ENCODE results near the gene EHMT1. TPM values are rescaled to one million over a fixed set of nuclear protein-coding genes. Genes with fewer than 3 reads are reported as not detected.
A peak's percentile ranks its signal among the peaks of the same experiment; 100 is the strongest.

Gene EHMT1
- total RNA-seq, 6 experiments from 2014 or later = 41.0 to 116 (median 46.9) TPM

- peaks cover 4% of the 10 kb centered on the region; the same call in 1 of the 2 replicates for H3K27me3 Mint-ChIP-seq (ENCODE audit: insufficient read depth)
- H3K27ac Mint-ChIP-seq = no peak overlapping the region
- TF ChIP-seq CTCF (IDR thresholded peaks at IDR 0.05) = no peak
- DNase-seq = no peak
- peak overlapping the region; percentile 53 for H3K4me3 Mint-ChIP-seq
- H3K4me1 Mint-ChIP-seq (ENCODE audit: low read depth) = peaks cover 12% of the 10 kb centered on the region
- H3K36me3 Mint-ChIP-seq (ENCODE audit: low read depth) = no peaks in the 10 kb centered on the region
- H3K9me3 Mint-ChIP-seq = no peaks in the 10 kb centered on the region
Observed at GRCh38 chr9:137603879-137604278, 14.9 kb upstream of the EHMT1 start.

DNA sequence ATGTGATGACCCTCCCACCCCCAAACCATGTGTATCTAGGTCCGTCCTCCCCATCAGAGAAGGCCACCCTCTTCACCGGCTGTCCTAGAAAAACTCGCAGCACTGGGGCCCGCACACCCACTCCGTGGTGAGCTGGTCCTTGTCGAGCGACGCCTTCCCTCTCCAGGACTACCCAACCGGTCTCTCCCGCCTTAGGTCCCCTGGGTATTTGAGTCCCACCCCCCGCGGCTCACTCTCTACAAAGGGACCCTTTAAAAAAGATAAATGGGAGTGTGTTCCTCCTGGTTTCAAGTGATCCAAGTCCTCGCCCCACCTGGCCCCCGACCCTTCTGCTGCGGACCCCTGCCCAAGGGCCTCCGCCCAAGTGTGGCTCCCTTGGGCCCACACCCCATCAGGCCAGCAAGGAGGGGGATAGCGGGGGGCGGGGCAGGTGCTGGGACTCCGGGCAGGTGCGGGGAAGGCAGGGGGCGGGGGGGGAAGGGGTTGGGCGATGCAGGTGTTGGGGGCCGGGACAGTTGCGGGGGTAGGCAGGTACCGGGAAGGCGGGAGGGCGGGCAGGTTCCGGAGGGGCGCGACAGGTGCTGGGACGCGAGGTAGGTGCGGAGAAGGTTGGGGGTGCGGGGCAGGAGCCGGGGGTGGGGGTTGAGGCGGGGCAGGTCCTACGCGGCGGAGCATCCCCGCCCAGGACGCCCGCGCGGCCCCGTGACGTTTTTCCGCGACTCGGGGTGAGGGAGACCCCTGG is 14.3 kb upstream of the EHMT1 start:
- Mint-ChIP-seq H3K27me3 (ENCODE audit: insufficient read depth) (peaks cover 4% of the 10 kb centered on the region; the same call in 1 of the 2 replicates), H3K36me3 (ENCODE audit: low read depth) (no peaks in the 10 kb centered on the region), H3K4me3 (peak overlapping the region; percentile 53), H3K4me1 (ENCODE audit: low read depth) (peaks cover 12% of the 10 kb centered on the region), H3K27ac (no peak overlapping the region), H3K9me3 (no peaks in the 10 kb centered on the region)
- DNase-seq = no peak
- no peak for TF ChIP-seq CTCF (IDR thresholded peaks at IDR 0.05)

- no peaks in the 10 kb centered on the region for H3K9me3 Mint-ChIP-seq
- H3K4me3 Mint-ChIP-seq = peak within 1 kb of the TSS; percentile 82
- peaks cover 12% of the 10 kb centered on the region for H3K4me1 Mint-ChIP-seq (ENCODE audit: low read depth)
- H3K27ac Mint-ChIP-seq = no peak within 1 kb of the TSS
- peaks cover 4% of the 10 kb centered on the region; the same call in 1 of the 2 replicates for H3K27me3 Mint-ChIP-seq (ENCODE audit: insufficient read depth)
- no peak for TF ChIP-seq CTCF (IDR thresholded peaks at IDR 0.05)
- no peaks in the 10 kb centered on the region for H3K36me3 Mint-ChIP-seq (ENCODE audit: low read depth)
- DNase-seq = peak; percentile 85
Observed at GRCh38 chr9:137605121-137606004, 13.4 kb upstream of the EHMT1 start, which contains the start of gene ARRDC1. Gene ARRDC1 (plus strand): TSS chr9:137605686. CDS start chr9:137605718, 32 bp downstream.

DNA sequence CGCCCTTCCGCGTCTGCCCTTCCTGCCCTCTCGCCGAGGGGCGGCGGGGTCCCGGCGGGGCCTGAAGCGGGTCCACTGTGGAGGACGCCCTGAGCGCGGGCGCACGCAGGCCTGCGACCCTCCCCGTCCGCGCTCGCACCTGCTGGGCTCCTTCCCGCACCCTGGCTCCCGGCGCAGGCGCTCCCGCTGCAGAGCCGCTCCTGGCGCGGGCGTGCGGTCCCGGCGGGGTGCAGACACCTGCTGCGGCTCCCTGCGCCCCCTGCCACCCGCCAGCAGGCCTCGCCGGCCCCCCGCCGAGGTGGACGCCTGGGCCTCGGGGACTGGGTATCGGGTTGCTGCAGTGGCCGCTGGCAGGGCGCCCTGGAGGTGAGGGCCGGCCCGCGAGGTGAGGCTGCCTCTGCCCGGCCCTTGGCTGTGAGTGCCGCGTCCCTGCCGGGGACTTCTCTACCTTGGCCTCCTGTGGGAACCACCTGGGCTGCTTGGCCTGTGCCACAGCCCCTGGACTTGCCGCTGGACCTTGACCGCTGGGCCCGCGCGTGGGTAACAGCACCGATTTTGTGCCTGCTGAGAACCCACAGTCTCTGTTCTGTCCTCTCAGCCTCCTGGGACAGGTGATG is 12.7 kb upstream of the EHMT1 start:
- DNase-seq = no peak
- no peak for TF ChIP-seq CTCF (IDR thresholded peaks at IDR 0.05)
- Mint-ChIP-seq H3K9me3 (no peaks in the 10 kb centered on the region), H3K4me1 (ENCODE audit: low read depth) (peaks cover 13% of the 10 kb centered on the region), H3K27me3 (ENCODE audit: insufficient read depth) (peaks cover 4% of the 10 kb centered on the region; the same call in 1 of the 2 replicates), H3K36me3 (ENCODE audit: low read depth) (no peaks in the 10 kb centered on the region), H3K27ac (no peak overlapping the region), H3K4me3 (peak overlapping the region; percentile 82)

DNA sequence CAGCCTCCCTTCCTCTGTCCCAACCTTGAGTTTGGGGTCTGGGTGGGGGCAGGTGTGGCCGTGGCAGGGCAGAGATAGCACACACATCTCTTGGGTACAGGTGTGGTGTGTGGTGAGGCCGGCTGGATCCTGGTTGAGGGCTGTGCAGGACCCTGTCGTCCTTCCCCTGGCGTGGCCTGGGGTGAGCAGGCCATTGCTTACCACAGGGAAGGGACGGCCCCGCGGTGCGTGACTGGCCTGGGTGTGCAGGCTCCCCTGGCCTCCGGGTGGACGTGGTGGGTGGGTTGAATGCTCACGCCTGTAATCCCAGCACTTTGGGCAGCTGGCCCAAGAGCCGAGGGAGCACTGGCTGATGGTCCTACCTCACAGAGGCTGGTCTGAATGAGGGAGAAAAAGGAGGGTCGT is 12.1 kb upstream of the EHMT1 start:
- Mint-ChIP-seq H3K4me3 (peak overlapping the region; percentile 82), H3K9me3 (no peaks in the 10 kb centered on the region), H3K4me1 (ENCODE audit: low read depth) (peaks cover 19% of the 10 kb centered on the region), H3K27me3 (ENCODE audit: insufficient read depth) (peaks cover 4% of the 10 kb centered on the region; the same call in 1 of the 2 replicates), H3K36me3 (ENCODE audit: low read depth) (no peaks in the 10 kb centered on the region), H3K27ac (peak overlapping the region; percentile 13)
- no peak for TF ChIP-seq CTCF (IDR thresholded peaks at IDR 0.05)
- DNase-seq = no peak

All from HFFc6 (cell line).